GM18873 (cell line): ENCODE measurements around the gene HSD11B1L.
"Not testable (repeated sequence)": the region's sequence is repeated elsewhere in the genome, so short reads cannot be mapped to it uniquely, and the experiment has no call there.

Source experiments
- ATAC-seq: cut with Tn5 transposase; IDR thresholded peaks from one replicate; pipeline ENCODE4 v1.9.1; 2021; ENCODE audit warnings: mild to moderate bottlenecking, moderate library complexity, moderate number of reproducible peaks; ENCODE audit not compliant: unreplicated experiment, low FRiP score

HSD11B1L gene

DNA sequence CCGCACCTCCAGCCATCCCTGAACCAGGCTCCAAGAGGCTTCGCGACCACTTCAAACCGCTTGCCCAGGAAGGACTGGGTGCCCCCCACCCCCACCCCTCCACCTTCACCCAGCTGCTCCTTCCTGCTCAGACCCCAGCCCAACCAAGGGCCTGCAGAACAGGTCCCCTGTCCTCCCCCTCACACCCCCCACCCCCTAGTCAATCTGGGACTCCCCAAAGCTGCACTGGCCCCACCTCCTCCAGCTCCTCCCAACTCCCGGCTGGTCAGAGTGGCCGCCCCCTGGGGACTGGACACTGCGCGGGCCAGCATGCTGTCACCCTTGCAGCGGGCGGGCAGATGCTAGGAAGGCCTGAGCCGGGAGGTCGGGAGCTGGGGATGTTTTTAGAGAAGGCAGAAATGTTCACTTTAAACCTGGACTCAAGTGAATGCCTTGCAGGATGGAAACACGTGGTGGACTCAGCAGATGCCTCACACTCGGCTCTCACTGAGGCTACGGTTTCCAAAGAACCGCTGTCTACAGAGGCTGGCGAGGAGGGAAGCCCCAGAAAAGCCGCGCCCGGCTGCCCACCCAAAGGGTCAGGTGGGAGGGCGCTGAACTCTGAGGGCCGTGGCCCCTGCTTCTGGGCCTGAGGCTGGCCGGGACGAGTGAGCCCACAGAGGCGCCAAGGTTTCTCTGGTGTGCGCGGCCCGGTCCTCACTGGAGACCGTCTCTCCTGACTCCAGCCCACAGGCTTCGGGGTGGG, 17.2 kb downstream of the HSD11B1L start:
- ATAC-seq, result no peak

DNA sequence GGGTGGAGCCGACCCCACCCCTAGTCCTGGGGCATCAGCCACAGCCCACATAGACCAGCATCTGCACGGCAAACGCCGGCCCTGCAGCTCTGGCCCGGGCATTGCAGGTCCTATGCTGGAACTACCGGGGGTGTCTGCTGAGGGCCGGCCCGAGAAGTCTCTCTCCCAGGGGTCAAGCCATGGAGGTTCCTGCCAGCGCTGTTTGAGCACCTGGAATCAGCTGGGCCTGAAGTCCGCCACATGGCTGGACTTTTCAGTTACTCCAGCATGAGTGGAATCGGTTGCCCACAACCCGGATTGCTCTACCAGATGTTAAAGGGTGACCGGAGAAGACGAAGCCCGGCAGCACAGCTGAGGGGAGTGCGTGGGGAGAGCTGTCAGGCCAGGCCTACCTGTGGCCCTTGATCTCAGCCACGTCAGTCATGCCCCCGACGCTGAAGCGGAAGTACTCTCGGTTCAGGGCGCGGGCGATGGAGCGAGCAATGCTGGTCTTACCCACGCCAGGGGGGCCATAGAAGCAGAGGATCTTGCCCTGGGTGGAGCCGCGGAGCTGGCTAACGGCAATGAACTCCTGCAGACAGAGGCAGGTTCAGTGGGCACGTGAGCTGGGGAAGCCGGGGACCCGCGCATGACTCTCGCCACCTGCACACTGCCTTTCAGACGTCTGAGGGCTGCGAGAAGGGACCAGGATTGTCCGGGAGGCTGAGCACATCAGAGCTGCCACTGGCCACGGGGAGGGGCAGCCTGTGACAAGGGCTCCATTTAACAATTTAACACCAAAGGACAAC, 18.0 kb downstream of the HSD11B1L start:
- ATAC-seq, result no peak

DNA sequence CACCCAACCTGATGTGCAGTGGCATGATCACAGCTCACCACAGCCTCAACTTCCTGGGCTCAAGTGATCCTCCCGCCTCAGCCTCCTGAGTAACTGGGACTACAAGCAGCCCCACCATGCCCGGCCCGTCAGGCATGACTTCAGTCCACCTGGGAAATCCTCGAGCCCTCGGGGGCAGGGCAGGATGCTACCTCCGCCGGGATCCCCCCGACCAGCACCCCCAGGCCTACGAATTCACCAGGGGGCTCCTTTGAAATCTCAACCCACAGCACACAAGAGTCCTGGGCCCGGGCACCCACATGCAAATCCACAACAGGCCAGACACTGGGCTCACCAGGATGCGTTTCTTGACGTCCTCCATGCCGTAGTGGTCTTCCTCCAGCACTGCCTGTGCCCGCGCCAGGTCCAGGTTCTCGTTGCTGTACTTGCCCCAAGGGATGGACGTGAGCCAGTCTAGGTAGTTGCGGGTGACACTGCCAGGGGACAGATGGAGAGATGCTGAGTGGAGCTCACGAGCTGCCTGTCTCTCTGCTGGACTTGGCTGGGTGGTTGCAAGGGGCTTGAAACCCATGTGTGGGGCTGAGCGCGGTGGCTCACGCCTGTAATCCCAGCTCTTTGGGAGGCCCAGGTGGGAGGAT, 19.7 kb downstream of the HSD11B1L start:
- no peak for ATAC-seq

DNA sequence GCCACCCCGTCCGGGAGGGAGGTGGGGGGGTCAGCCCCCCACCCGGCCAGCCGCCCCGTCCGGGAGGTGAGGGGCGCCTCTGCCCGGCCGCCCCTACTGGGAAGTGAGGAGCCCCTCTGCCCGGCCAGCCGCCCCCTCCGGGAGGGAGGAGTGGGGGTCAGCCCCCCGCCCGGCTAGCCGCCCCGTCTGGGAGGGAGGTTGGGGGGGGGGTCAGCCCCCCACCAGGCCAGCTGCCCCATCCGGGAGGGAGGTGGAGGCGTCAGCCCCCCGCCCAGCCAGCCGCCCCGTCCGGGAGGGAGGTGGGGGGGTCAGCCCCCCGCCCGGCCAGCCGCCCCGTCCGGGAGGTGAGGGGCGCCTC, 21.2 kb downstream of the HSD11B1L start:
- not testable (repeated sequence) for ATAC-seq

DNA sequence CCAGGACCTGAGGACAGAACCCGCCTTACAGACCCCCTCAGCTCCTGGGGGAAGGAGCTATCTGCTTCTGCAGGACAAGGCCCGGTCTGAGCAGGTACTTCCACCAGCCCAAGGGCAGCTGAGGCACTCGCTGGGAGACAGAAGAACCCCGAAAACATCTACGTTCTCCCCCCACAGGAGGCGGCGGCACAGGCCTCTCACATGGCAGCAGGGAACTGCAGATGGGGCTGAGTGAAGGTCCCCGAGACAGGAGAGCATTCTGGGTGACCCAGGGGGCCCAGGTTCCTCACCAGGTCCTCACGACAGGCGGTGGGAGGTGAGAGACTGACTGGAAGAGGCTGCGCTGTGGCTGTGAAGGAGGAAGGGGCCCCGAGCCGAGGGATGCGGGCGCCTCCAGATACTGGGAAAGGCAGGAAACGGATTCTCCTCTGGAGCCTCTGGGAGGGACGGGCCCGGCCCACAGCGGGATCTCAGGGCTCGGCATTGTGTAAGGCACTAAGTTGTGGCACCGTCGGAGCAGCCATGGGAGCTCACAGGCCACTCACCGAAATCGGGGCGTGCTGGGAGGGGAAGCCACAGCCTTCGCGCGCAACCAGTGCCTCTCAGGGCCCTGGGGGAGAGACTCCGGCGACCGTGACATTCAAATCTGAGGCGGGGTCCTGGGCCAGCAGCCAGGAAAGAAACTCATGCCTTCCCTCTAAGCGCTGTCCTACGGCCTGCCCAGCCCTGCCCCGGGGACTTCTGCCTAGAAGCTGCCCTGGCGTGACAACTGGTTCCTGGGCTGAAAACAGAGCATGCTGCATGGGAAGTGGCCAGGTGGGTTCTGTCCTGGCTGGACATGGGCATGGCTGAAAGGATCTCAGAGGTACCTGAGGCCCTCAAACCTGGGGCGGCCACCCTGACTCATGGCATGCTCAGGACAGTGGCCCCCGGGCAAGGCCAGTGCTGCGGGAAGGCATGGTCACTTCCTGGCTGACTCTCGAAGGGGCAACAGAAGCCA, 23.3 kb downstream of the HSD11B1L start:
- ATAC-seq, result no peak

DNA sequence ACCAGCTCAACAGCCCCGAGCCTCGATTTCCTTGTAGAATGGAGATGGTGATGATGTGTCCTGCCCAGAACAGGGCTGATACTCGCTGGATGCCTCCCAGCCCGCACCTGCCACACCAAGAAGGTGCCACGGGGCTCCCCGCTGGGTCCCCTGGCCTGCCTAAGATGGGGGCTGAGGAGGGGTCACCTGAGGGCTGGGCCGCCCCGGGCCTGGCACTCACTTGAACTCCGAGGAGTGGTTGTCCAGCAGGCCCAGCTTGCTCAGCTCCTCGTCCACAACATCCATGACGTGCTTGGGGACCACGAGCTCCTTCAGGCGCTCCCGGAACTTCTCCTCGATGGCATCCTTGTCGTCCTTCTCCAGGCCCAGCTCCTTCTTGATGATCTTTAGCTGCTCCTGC, 24.7 kb downstream of the HSD11B1L start:
- no peak for ATAC-seq

DNA sequence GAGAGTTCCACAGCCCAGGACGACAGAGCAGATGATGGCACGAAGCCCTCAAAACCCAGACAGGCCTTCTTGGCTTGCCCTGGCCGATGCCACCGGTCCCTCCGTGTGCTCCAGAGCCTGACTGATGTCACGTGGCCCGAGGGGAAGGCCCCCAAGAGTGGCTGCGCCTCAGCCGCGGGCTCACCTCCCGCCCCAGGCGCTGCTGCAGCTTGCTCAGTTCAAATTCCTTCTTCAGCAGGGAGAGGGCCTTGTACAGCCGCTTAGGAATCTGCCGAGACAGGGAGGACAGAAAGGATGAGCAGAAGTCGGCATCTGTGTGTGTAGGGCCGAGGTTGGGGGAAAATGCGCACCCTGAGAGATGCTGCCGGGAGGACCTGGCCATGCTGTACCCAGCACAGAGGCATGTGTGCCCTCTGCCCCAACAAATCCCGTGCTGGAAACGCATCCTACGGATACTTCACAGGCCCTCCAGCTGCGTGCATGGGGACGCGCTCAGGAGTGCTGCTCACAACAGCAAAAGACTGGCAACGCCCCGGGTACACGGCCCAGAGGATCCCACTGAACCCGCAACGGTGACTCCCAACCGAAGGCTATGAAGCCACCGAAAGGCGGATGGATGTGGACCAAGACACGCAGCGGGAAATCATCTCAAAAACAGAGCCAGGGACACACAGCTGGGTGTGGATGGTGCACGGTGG, 26.2 kb downstream of the HSD11B1L start:
- ATAC-seq, result no peak

DNA sequence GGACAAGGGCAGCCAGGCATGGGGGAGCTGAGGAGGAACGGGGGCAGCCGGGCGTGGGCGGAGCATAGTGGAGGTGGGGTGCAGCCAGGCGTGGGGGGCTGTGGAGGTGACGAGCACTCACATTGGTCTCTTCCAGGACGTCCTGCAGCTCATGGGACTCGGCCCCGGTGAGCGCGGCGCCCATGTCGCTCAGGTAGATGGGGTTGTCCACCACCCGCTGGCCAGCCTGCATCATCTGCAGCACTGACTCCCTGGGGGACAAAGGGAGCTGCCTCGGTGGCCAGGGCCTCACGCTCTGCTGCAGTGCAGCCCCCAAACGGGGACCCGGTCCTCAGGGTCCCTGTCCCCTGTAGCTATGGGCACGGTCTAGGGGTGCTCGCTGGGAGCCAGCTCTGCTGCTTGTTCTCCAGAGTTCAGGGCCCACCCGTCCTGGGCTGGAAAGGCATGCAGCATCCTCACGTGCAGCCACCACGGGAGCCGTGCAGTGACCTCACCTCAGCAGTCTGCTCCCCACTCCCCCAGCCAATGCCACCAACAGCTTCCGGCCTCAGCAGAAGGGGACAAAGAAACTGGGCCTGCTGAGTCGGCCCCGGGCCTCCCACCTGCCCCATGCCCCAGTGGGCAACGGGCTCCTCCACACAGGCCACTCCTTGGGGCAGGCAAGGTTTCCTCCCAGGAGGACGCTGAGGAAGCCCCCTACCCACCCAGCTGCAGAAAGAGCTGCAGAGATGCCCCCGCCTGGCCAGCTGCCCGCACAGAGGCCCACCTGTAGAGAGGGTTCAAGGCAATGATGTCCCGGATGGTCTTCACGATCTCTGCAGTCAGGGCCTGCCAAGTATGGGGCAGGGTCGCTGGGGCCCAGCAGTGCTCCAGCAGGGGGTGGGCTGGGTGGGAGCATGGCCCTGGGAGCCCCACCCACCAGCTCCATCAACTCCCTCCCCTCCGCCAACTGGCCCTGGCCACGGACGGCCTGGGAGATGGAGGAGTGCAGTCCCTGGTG, 27.0 kb downstream of the HSD11B1L start:
- ATAC-seq, result no peak

DNA sequence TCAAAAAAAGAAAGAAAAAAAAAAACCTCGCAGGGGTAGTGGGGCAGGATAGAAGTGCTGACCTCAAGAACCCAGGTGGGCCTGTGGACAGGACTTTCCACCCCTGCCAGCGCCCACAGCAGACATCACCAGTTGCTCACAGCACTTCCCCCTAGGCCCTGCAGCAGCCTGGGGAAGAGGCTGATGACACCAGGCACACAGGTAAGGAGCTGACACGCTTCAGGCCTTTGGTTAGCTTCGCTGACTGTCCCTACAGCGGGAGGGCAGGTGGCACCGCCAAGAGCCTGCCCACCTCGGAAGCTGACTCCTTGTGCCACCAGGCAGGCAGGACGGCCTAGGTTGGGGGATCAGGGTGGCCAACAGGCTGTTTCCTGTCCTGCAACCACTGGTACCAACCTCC, 30.2 kb downstream of the HSD11B1L start:
- ATAC-seq, result no peak

DNA sequence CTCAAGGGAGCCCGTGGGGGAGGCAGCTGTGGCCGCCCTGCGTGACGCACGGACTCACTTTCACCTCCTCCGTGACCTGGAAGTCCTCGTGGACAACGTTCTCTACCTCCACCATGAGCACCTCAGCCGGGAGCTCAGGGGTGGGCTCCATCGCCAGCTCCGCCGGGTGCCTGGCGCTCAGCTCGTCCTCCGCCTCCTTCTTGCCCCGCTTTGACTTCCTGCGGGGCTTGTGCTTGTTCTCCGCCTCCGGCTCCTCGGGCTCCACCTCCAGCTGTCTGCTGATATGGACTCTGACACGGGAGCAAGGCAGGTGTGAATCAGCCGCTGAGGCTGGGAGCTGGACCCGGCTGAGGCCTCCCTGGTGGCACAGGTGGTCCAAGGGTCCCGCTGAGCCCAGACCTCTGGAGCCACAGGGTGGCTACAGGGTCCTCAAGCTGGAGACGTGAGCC, 30.9 kb downstream of the HSD11B1L start:
- no peak for ATAC-seq

DNA sequence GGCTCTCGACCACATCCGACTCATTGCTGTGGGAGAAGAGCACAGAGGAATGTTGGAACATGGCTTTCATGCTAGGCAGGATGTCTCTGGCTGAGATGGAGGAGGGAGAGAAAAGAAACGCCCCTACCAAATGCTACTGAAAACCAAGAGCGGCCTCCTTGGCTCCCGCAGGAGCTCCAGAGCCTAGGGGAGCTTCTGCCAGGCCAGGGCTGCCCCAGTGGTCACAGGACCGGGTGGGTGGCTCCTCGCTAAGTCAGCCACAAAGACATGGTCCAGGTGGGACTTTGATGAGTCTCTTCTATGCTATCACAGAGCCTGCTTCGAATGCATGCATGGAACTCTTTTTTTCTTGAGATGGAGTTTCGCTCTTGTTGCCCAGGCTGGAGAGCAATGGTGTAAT, 32.4 kb downstream of the HSD11B1L start:
- no peak for ATAC-seq

DNA sequence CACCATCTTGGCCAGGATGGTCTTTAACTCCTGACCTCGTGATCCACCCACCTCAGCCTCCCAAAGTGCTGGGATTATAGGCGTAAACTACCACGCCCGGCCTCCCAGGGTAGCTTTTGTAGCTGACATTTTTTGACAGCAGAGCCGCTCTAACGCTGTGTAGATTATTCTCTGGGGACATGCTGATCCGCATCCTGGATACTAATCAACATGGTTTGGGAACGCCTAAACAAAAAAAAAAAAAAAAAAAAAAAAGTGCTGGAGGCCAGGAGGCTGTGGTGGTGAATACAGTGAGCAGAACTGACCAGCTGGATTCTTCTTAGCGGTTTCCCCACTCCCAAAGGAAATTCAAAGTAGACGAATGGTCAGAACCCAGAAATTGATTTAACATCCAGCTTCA, 34.0 kb downstream of the HSD11B1L start:
- ATAC-seq, result no peak

DNA sequence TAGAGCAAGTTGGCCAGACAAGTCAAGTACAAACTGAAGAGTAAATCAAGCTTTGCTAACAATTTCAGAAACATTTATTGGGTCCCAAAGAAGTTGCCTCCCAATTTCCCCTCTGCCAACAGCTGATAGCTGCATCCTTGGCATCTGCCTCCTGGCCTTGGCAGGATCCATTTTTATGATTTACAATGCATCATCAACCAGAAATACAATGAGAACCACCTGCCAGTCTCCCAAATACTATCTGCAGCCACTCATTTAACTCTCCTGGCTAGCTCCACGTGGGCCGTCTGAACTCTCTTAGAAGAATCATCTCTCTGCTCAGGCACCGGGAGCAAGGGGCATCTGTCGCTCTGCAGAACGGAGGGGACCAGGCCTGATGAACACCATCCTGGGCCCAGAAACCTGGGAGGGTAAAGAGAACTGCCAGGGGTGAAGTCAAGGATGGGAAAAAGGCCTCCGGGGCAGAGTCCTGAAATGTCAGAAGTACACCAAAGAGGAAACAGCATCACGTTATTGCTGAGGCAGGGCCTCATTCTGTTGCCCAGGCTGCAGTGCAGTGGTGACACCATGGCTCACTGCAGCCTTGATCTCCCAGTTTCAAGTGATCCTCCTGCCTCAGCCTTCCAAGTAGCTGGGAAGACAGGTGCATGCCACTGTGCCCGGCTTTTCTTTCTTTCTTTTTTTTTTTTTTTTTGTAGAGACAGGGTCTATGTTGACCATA, 36.5 kb downstream of the HSD11B1L start:
- ATAC-seq, result no peak

DNA sequence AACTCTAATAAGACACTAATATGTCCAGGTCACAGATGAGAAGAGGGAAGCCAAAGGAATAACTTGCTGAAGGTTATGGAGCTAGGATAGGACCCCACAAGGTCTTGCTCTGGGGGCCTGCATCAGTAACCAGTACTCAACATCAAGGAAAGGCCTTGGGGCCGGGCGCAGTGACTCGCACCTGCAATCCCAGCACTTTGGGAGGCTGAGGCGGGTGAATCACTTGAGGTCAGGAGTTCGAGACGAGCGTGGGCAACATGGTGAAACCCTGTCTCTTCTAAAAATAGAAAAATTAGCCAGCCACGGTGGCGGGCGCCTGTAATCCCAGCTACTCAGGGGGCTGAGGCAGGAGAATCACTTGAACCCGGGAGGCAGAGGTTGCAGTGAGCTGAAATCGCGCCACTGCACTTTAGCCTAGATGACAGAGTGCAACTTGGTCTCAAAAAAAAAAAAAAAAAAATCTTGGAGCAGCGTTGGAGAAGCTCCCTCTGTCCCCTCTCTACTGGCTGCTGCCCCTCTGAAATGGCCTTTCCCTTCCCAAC, 37.3 kb downstream of the HSD11B1L start:
- no peak for ATAC-seq

DNA sequence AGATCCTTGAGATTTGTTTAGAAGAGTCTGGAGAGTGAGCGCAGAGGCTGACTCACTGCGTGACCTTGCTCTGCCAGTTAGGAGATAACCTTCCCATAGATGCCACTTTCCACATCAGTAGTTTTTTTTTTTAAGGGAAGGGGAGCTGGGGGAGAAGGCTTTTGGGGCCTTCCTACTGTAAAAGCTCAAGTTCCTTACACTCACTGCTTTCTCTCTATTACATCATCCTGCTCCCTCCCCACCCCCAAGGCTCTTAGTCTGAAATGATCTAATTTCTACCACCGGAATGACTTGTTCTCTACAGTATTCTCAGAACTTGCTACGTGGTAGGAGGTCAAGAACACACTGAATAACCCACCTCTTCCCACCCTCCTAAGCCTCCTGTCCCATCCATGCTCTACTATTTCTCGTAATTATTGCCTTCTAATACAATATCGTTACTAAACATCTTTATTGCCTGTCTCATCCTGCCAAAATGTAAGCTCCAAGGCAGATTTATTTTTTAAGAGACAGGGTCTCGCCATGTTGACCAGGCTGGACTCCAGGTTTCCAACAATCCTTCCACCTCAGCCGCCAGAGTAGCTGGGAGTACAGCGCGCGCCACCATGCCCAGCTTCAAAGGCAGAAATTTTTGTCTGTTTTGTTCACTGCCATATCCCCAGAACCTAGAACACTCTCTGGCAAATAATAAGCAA, 37.9 kb downstream of the HSD11B1L start:
- ATAC-seq, result no peak

DNA sequence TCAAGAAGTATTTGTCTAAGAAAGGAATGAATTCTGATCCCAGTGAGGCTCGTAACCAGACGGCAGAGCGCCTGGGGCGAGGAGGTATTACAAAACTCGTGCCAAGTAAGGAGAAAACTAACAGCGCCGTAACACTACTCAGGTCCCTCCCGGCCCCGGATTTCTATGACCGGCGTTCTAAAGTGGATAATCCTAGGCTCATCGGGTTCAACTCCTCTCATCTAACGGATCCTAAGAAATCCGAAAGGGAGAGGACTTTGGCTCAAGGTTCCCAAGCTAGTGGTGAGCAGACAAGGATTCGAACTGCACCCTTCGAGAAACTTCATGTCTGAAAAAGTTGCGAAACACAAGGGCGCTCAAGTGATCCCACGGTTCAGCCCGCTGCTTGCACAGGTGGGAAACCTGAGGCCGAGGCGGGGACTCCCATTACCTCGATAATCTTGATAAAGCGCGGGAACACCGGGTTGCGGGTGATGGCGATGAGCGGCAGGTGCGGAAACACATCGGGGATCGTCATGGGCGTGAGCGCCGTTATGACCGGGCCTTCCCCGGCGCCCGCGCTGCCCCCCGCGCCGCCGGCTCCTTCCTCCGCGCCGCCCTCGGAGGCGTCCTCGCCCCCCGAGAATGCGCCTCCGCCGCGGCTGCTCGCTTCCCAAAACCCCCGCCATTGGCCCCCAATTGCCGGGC, 38.6 kb downstream of the HSD11B1L start:
- ATAC-seq, result no peak
